B cell (primary cell): Measurements from ENCODE around the gene PPP1R16B. TPM values are rescaled to one million over a fixed set of nuclear protein-coding genes. Genes with fewer than 3 reads are reported as not detected.
A peak's percentile ranks its signal among the peaks of the same experiment; 100 is the strongest.

Experiments used
- ATAC-seq: fragments of 200-7000 bp; cut with Tn5 transposase; one replicate; pipeline ENCODE4 v1.10.0; 2021; ENCODE audit warnings: low read depth, mild to moderate bottlenecking, moderate number of reproducible peaks, moderate library complexity
- CTCF ChIA-PET: fragments of 350-600 bp; sonication (Branson Sonifier 250); formaldehyde crosslinking; loops from one replicate; lab custom pipeline; 2021; ENCODE audit warnings: antibody characterized with exemption, inconsistent platforms; lab: Charles Lee
- POLR2A ChIA-PET: fragments of 350-600 bp; sonication (Branson Sonifier 250); formaldehyde crosslinking; loops from one replicate; lab custom pipeline; 2021; ENCODE audit warnings: antibody characterized with exemption; lab: Charles Lee
- DNase-seq: peaks from one replicate; pipeline ENCODE4 v3.0.0; 2013
- H2AFZ ChIP-seq: 2 replicates; pipeline ENCODE4 v1.6.1; 2012; ENCODE audit warnings: mild to moderate bottlenecking, low read depth, low read length; ENCODE audit not compliant: insufficient read depth, poor library complexity, severe bottlenecking
- H3K27ac ChIP-seq, 2 donors: 1 replicate in 1 of 2; 2 replicates in 1 of 2; pipeline ENCODE4 v1.5.1; 2012 to 2013; ENCODE audit warnings: low read length in 2 of 2, mild to moderate bottlenecking in 2 of 2, moderate library complexity in 1 of 2
- H3K27me3 ChIP-seq, 4 experiments: fragments of 200-600 bp in 1 of 4; sonication (generic) in 1 of 4; replicated peaks in 1 of 4; 1 replicate in 2 of 4; 2 replicates in 2 of 4; pipeline versions ENCODE4 v1.6.1 to v1.7.0; 2013 to 2016; ENCODE audit warnings: low read length in 3 of 4, mild to moderate bottlenecking in 2 of 4, mixed read lengths in 1 of 4, moderate library complexity in 1 of 4; ENCODE audit not compliant: insufficient read depth in 4 of 4, control insufficient read depth in 3 of 4; ENCODE audit errors: control extremely low read depth in 1 of 4
- H3K36me3 ChIP-seq, 2 experiments: replicated peaks in 1 of 2; 1 replicate in 1 of 2; 2 replicates in 1 of 2; pipeline versions ENCODE4 v1.6.1 to v1.7.1; 2013; ENCODE audit warnings: low read length in 1 of 2; ENCODE audit not compliant: insufficient read depth in 2 of 2, control insufficient read depth in 1 of 2; ENCODE audit errors: control extremely low read depth in 1 of 2, extremely low read depth in 1 of 2
- H3K4me1 ChIP-seq, 2 donors: fragments of 200-600 bp in 1 of 2; sonication (generic) in 1 of 2; 1 replicate in 1 of 2; 2 replicates in 1 of 2; pipeline versions ENCODE4 v1.5.1 to v1.6.1; 2013 to 2017; ENCODE audit warnings: low read length in 2 of 2; ENCODE audit not compliant: control insufficient read depth in 2 of 2, insufficient read depth in 2 of 2
- H3K4me2 ChIP-seq: replicated peaks from 2 replicates; pipeline ENCODE3; 2012; ENCODE audit warnings: mild to moderate bottlenecking, low read depth, low read length; ENCODE audit not compliant: poor library complexity, severe bottlenecking
- H3K4me3 ChIP-seq, 5 experiments: fragments of 200-600 bp in 1 of 5; sonication (generic) in 1 of 5; 1 replicate in 3 of 5; 2 replicates in 2 of 5; pipeline versions ENCODE4 v1.5.1 to v1.7.0; 2011 to 2016; ENCODE audit warnings: low read length in 4 of 5, mild to moderate bottlenecking in 4 of 5, low read depth in 2 of 5, control low read depth in 1 of 5, moderate library complexity in 1 of 5; ENCODE audit not compliant: insufficient read depth in 1 of 5; ENCODE audit errors: control extremely low read depth in 1 of 5, extremely low read depth in 1 of 5
- H3K79me2 ChIP-seq: fragments of 200-600 bp; sonication (generic); one replicate; pipeline ENCODE4 v1.6.0; 2016; ENCODE audit warnings: low read length; ENCODE audit not compliant: control insufficient read depth, insufficient read depth
- H3K9ac ChIP-seq: fragments of 200-600 bp; sonication (generic); 2 replicates; pipeline ENCODE4 v1.6.1; 2017; ENCODE audit warnings: mild to moderate bottlenecking, low read length, moderate library complexity
- H3K9me3 ChIP-seq, 3 donors: one replicate each; pipeline versions ENCODE4 v1.6.1 to v1.7.1; 2013; ENCODE audit warnings: low read length in 2 of 3; ENCODE audit not compliant: control insufficient read depth in 2 of 3, insufficient read depth in 1 of 3; ENCODE audit errors: control extremely low read depth in 1 of 3
- H4K20me1 ChIP-seq: 2 replicates; pipeline ENCODE4 v1.6.0; 2012; ENCODE audit warnings: mild to moderate bottlenecking, low read length; ENCODE audit not compliant: insufficient read depth, control insufficient read depth, poor library complexity, severe bottlenecking
- H3K27ac Mint-ChIP-seq: one replicate; pipeline ENCODE4 v1.8.0; 2021; ENCODE audit warnings: mixed read lengths
- H3K27me3 Mint-ChIP-seq: one replicate; pipeline ENCODE4 v1.8.0; 2021; ENCODE audit warnings: mixed read lengths
- H3K4me1 Mint-ChIP-seq: one replicate; pipeline ENCODE4 v1.8.0; 2021; ENCODE audit warnings: mixed read lengths
- H3K4me3 Mint-ChIP-seq: one replicate; pipeline ENCODE4 v1.8.0; 2021; ENCODE audit warnings: mixed read lengths
- H3K9me3 Mint-ChIP-seq: one replicate; pipeline ENCODE4 v1.8.0; 2022; ENCODE audit warnings: mixed read lengths; ENCODE audit not compliant: insufficient read depth
- EZH2 ChIP-seq: IDR thresholded peaks from 2 replicates; pipeline ENCODE4 v1.6.1; 2012; ENCODE audit warnings: borderline replicate concordance, low read depth, mild to moderate bottlenecking, moderate library complexity, low read length; ENCODE audit not compliant: insufficient read depth, poor library complexity, severe bottlenecking
- WGBS: methylation state at CpG from one replicate; pipeline ENCODE4 v1.1.5; 2013; ENCODE audit warnings: missing lambda C conversion rate; ENCODE audit not compliant: insufficient coverage; 5-methylcytosine and 5-hydroxymethylcytosine counted together
- intact Hi-C: fragments of 100-400 bp; cut with micrococcal nuclease; formaldehyde crosslinking; loops from one replicate; pipeline ENCODE4 v1.10.0; 2022
- polyA plus RNA-seq: library from polyadenylated mRNA; depleted of rRNA; stranded (reverse); fragments of >200 nt; gene quantifications from 2 replicates; pipeline ENCODE4 v1.2.3, GENCODE V29; 2012
- total RNA-seq, 2 donors: library from RNA; stranded (reverse); fragments of 120-200 nt in 1 of 2; gene quantifications; 1 replicate in 1 of 2; 2 replicates in 1 of 2; pipeline versions ENCODE4 v1.2.3 to v1.2.4, GENCODE V29; 2013 to 2022
- TF ChIP-seq, protein P1 (sequence below): fragments of 200-600 bp; IDR thresholded peaks from one replicate; pipeline ENCODE4 v1.8.0; 2022; ENCODE audit warnings: antibody characterized with exemption, mild to moderate bottlenecking

The PPP1R16B gene
- total and polyA plus RNA-seq, 2 donors (not counting 1 experiment from before 2014, with no cell fraction given): 58.8 to 108 TPM

DNA sequence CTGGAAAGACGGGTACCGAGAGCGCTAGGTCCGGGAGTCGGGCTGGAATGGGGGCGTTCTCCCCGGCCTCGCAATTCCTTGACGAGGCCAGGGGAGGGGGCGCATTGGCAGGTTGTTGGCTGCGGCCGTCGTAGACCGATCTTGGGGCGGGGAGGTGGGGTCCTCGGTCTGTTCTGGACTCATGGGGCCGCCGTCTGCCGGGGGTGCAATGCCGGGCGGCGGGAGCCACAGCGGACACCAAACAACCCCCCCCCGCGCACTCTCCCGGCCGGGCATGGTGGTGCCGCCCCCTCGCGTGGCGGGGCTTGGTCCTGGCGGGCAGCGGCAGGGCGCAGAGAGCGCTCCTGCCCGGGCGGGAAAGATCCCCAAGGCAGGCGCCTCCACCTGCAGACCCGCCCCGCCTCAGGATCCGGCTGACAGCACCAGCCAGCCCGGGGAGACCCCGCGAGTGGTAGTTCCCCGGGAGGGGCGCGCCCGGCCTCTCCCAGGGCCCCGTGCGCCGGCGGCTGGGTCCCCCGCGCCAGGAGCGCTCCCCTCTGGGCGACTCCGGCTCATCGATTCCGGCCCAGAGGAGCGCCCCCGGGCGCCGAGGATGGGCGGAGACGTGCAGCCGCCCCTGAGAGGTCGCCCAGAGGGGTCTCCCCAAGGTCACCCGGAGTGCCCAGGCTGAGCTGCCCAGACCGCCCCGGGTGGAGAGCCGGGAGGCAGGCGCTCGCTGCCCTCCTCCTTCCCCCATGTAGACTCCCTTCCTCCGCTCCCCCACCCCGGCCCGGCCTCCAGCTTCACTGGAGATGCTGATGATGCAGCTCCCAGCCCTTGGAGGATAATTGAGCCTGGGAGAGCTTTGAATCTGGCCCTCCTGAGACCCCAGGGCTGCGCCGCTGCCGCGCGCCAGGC, 709 bp downstream of the PPP1R16B start:
- ChIA-PET POLR2A (interaction anchor here (0.7 to 4.9 kb wide), 20 partner anchors 12 to 156 kb away, joined by 3 to 64 read pairs (median 6); partner anchors contain the start of genes ACTR5 and DHX35), CTCF (interaction anchor here (0.5 to 6.4 kb wide), 27 partner anchors 10 to 118 kb away, joined by 3 to 141 read pairs (median 5); no protein-coding TSS in a partner anchor)
- H3K9ac ChIP-seq: peak overlapping the region; percentile 98
- H3K4me1 ChIP-seq: peaks cover 56 to 62% of the 10 kb centered on the region in 2 donors
- H3K27me3 Mint-ChIP-seq: no peaks in the 10 kb centered on the region
- H3K36me3 ChIP-seq: peaks cover 0 to 28% of the 10 kb centered on the region in 2 experiments
- DNase-seq (peak; percentile 72), ATAC-seq (peak; percentile 13)
- no peaks in the 10 kb centered on the region for H3K27me3 ChIP-seq
- peaks cover 60% of the 10 kb centered on the region for H3K79me2 ChIP-seq
- peaks cover 56% of the 10 kb centered on the region for H4K20me1 ChIP-seq
- peaks cover 59% of the 10 kb centered on the region for H3K4me1 Mint-ChIP-seq
- peak overlapping the region; percentile 96 for H3K27ac Mint-ChIP-seq
- H3K9me3 Mint-ChIP-seq: no peaks in the 10 kb centered on the region
- H3K4me3 ChIP-seq: peak overlapping the region; percentile 17 to 99 (median 95)
- TF ChIP-seq, protein P1, sequence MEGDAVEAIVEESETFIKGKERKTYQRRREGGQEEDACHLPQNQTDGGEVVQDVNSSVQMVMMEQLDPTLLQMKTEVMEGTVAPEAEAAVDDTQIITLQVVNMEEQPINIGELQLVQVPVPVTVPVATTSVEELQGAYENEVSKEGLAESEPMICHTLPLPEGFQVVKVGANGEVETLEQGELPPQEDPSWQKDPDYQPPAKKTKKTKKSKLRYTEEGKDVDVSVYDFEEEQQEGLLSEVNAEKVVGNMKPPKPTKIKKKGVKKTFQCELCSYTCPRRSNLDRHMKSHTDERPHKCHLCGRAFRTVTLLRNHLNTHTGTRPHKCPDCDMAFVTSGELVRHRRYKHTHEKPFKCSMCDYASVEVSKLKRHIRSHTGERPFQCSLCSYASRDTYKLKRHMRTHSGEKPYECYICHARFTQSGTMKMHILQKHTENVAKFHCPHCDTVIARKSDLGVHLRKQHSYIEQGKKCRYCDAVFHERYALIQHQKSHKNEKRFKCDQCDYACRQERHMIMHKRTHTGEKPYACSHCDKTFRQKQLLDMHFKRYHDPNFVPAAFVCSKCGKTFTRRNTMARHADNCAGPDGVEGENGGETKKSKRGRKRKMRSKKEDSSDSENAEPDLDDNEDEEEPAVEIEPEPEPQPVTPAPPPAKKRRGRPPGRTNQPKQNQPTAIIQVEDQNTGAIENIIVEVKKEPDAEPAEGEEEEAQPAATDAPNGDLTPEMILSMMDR: peak; percentile 31
- TF ChIP-seq EZH2: no peak
- H3K27ac ChIP-seq: peak overlapping the region; percentile 99
- peak overlapping the region; percentile 95 for H3K4me3 Mint-ChIP-seq
- no peaks in the 10 kb centered on the region for H3K9me3 ChIP-seq
- intact Hi-C loops: loop anchor here (1.0 to 2.0 kb wide), 7 partner anchors 15 to 156 kb away; partner anchors contain the start of genes ACTR5, DHX35 and FAM83D
- peak overlapping the region; percentile 14 for H2AFZ ChIP-seq
- under 1% methylated on average over 70 of the region's 81 CpGs for WGBS
- peak overlapping the region; percentile 93 for H3K4me2 ChIP-seq
